Chondrocyte (in vitro differentiated cells): ENCODE data around the gene ZDHHC8. TPM values are rescaled to one million over a fixed set of nuclear protein-coding genes. Genes with fewer than 3 reads are reported as not detected.
"Not testable (repeated sequence)": the region's sequence is repeated elsewhere in the genome, so short reads cannot be mapped to it uniquely, and the experiment has no call there.

Experiments
- DNase-seq: peaks from one replicate; pipeline ENCODE4 v3.0.0; 2021; ENCODE audit warnings: mixed read lengths, low spot score
- H3K27ac Mint-ChIP-seq: one replicate; pipeline ENCODE4 v1.8.0; 2021; ENCODE audit warnings: mild to moderate bottlenecking, moderate library complexity, mixed read lengths; ENCODE audit not compliant: unreplicated experiment
- H3K27me3 Mint-ChIP-seq: 2 replicates; pipeline ENCODE4 v1.8.0; 2021; ENCODE audit warnings: low read depth, mixed read lengths
- H3K36me3 Mint-ChIP-seq: 2 replicates; pipeline ENCODE4 v1.8.0; 2021; ENCODE audit warnings: low read depth, mixed read lengths
- H3K4me1 Mint-ChIP-seq: 2 replicates; pipeline ENCODE4 v1.8.0; 2021; ENCODE audit warnings: low read depth, mild to moderate bottlenecking, mixed read lengths
- H3K4me3 Mint-ChIP-seq: one replicate; pipeline ENCODE4 v1.8.0; 2021; ENCODE audit warnings: mild to moderate bottlenecking, moderate library complexity, mixed read lengths; ENCODE audit not compliant: unreplicated experiment
- H3K9me3 Mint-ChIP-seq: 2 replicates; pipeline ENCODE4 v1.8.0; 2021; ENCODE audit warnings: low read depth, mixed read lengths
- CTCF ChIP-seq: fragments of 200-600 bp; sonication (generic); IDR thresholded peaks from 2 replicates; pipeline ENCODE4 v1.5.0; 2021; ENCODE audit warnings: antibody characterized with exemption, mild to moderate bottlenecking, moderate library complexity
- total RNA-seq: library from RNA; stranded (reverse); gene quantifications from 3 replicates; pipeline ENCODE4 v1.2.1, GENCODE V29; 2021

Gene ZDHHC8
- total RNA-seq, 1 donor from 2014 or later = 95.2 TPM

DNA sequence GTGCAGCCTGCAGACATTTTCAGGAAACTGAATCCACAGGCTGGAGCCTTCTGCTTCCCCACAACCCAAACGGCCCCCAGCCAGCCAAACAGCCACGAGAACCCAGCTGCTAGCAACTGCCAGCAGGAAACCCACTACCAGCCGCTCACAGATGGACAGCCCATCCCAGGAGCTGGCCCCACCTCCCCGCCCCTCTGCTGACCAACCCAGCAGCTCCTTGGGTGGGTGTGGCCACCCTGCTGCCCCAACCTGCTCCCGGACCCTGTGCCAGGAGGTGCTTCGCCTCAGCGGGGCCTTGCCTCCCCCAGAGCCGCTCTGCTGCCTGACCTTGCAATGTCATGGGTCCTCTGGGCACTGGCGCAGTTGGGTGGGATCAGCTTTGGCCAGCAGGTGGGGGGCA lies 27.5 kb downstream of the ZDHHC8 start:
- TF ChIP-seq CTCF = no peak

DNA sequence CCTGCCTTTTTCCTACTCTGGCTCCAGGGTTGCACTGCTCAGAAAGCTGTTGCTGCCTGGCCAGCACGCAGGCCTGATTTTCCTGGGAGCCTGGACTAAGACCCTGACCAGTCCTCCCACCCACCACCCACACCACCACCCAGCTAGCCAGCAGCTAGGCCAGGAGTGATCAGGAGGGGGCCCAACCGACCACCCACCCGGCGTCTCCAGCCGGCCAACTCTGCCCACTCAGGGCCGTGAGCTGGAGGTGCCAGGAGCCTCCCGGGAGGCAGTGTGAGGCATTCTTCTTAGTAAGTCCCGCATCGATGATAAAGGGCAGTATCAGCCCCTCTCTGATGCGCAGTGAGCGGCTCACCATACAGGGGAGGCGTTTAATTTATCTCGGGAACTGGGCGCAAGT lies 27.9 kb downstream of the ZDHHC8 start:
- not testable (repeated sequence) for H3K36me3 Mint-ChIP-seq, H3K9me3 Mint-ChIP-seq, DNase-seq, H3K4me3 Mint-ChIP-seq, H3K4me1 Mint-ChIP-seq, H3K27ac Mint-ChIP-seq, H3K27me3 Mint-ChIP-seq

More for the DNA sequence above, 27.5 kb downstream of the ZDHHC8 start:
- Mint-ChIP-seq H3K4me3 (no peak overlapping the region), H3K27ac (no peak overlapping the region), H3K27me3 (no peaks in the 10 kb centered on the region), H3K36me3 (no peaks in the 10 kb centered on the region), H3K4me1 (peaks cover 6% of the 10 kb centered on the region), H3K9me3 (no peaks in the 10 kb centered on the region)
- no peak for DNase-seq

- no peaks in the 10 kb centered on the region for H3K27me3 Mint-ChIP-seq
- peaks cover 2% of the 10 kb centered on the region for H3K4me1 Mint-ChIP-seq
- no peak for DNase-seq
- TF ChIP-seq CTCF = no peak
- no peaks in the 10 kb centered on the region for H3K36me3 Mint-ChIP-seq
- H3K4me3 Mint-ChIP-seq = no peak overlapping the region
- no peak overlapping the region for H3K27ac Mint-ChIP-seq
- H3K9me3 Mint-ChIP-seq = no peaks in the 10 kb centered on the region
These were observed 28.4 kb downstream of the ZDHHC8 start for GRCh38 chr22:20160041-20160440.

DNA sequence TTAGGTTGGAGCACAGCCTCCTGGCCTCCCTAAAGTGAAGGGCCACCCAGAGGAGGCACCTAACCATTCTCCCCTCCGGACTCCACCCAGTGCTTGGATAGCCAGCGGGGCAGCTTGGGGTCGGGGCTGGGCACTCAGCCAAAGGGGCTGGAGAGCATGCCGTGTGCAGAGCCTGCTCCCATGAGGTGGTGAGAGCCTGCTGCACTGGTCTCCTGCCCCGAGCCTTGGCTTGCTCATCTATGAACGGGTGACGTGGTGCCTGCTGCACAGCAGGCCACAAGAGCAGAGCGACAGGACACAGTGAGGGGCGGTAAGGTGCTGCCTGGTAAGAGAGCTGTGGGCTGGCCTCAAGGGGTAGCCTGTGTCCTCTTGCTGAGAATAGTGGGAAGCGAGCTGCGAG lies 33.3 kb downstream of the ZDHHC8 start:
- no peak for TF ChIP-seq CTCF
- no peaks in the 10 kb centered on the region for H3K4me1 Mint-ChIP-seq
- no peak overlapping the region for H3K27ac Mint-ChIP-seq
- H3K4me3 Mint-ChIP-seq = no peak overlapping the region
- no peaks in the 10 kb centered on the region for H3K9me3 Mint-ChIP-seq
- no peaks in the 10 kb centered on the region for H3K27me3 Mint-ChIP-seq
- DNase-seq = no peak
- H3K36me3 Mint-ChIP-seq = no peaks in the 10 kb centered on the region

DNA sequence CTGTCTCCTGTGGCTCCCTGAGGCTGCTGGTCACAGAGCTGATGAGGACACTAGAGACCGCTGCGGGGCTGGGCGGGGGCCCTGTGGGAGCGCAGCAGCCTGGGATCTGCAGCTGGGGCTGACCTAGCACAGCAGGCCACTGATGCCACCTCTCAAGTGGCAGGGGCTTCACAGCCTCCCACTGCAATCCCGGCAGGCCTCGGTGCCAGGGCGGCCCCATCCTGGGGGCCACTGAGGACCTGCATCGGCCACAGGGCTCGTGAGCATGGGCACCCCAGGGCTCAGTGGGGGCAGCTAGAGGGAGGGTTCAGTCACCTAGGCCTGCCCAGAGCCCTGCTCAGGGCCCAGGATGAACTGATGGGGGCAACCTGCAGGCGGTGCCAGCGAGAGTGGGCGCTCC lies 33.8 kb downstream of the ZDHHC8 start:
- no peak for TF ChIP-seq CTCF
- no peak overlapping the region for H3K27ac Mint-ChIP-seq

GRCh38 chr22:20165913-20166312 lies 34.3 kb downstream of the ZDHHC8 start:
- Mint-ChIP-seq H3K27ac (no peak overlapping the region), H3K4me1 (no peaks in the 10 kb centered on the region), H3K36me3 (no peaks in the 10 kb centered on the region), H3K9me3 (no peaks in the 10 kb centered on the region), H3K4me3 (no peak overlapping the region), H3K27me3 (no peaks in the 10 kb centered on the region)
- no peak for TF ChIP-seq CTCF
- no peak for DNase-seq

More for the DNA sequence above, 33.8 kb downstream of the ZDHHC8 start:
- no peak overlapping the region for H3K4me3 Mint-ChIP-seq
- H3K9me3 Mint-ChIP-seq = no peaks in the 10 kb centered on the region
- no peaks in the 10 kb centered on the region for H3K27me3 Mint-ChIP-seq
- H3K4me1 Mint-ChIP-seq = no peaks in the 10 kb centered on the region
- H3K36me3 Mint-ChIP-seq = no peaks in the 10 kb centered on the region
- DNase-seq = no peak
